Erythroblast (primary cell): ENCODE measurements around the gene CCDC57.
"Not testable (repeated sequence)": the region's sequence is repeated elsewhere in the genome, so short reads cannot be mapped to it uniquely, and the experiment has no call there.

Experiments
- DNase-seq, 2 experiments: peaks; one replicate each; lab custom pipeline; 2025; lab: John Stamatoyannopoulos, UW
- GATA1 ChIP-seq: IDR thresholded peaks from 2 replicates; pipeline ENCODE4 v1.6.1; 2011; ENCODE audit warnings: low read depth, mild to moderate bottlenecking, control low read depth, low read length, moderate library complexity
- POLR2A ChIP-seq: IDR thresholded peaks from 2 replicates; pipeline ENCODE4 v1.6.1; 2011; ENCODE audit warnings: mild to moderate bottlenecking, low read length

The CCDC57 gene

GRCh38 chr17:82180776-82181528 lies 31.7 kb downstream of the CCDC57 start:
- TF ChIP-seq GATA1 (no peak), POLR2A (no peak)
- DNase-seq = no peak

DNA sequence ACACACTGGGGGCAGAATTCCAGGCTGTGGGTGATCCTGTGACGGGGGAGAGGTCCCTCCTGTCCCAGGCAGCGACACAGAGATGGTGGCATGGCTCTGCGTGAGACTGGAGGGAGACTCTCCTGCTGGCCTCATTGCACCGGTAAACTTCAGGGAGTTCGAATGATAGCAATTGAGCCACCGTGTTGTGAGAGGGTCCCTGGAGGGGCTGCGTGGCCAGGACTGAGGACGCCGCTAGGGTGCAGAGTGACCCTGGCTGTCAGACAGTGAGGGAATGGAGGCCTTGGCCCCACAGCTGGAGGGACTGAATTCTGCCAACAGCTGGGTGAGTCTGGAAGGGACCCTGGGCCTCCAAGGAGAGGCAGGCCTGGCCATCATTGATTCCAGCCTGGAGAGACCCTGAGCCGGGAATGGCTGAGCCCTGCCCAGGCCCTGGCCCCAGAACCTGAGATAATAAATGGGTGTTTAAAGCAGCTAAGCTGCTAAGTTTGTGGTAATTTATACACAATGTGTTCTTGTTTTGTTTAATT lies 32.6 kb downstream of the CCDC57 start:
- no peak for TF ChIP-seq GATA1
- TF ChIP-seq POLR2A = no peak
- DNase-seq = no peak

- TF ChIP-seq GATA1 = no peak
- TF ChIP-seq POLR2A = no peak
Measured at GRCh38 chr17:82179412-82179811, 33.2 kb downstream of the CCDC57 start.

DNA sequence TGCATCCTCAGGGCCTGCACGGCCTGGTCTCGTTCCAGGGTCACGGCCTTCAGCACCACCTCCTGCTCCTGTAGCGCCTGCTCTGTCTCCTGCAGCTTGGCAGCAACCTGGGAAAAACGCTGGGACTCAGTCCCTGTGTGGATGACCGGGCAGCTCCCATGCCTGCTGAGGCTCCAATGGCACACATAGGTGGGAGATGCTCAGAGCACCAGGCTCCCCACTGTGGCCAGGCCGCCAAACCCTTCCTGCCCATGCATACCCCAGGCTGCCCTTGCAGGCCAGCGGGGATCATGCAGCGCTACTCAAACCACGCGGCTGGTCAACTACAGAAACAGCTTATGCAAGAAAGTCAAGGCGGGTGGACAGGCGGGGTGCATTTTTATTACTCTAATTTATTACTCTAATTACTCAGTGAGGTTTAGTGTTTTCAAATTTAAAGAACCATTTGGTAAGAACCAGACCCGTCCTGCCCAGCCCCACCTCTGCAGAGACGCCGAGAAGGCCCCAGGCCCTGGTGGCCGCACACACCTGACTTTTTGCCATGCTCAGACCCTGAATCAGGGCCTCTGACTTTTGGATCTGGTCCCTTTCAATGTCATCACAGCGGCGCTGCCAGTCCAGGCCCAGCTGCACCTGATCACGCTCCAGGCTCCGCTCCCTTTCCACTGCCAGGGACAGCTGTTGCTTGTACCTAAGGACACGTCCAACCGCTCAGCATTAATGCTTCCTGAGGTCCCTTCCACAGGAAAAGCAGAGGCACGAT lies 34.0 kb downstream of the CCDC57 start:
- TF ChIP-seq GATA1 = no peak
- TF ChIP-seq POLR2A = no peak
- DNase-seq = no peak

More at GRCh38 chr17:82179412-82179811, 33.2 kb downstream of the CCDC57 start:
- no peak for DNase-seq

GRCh38 chr17:82177761-82178498 lies 34.7 kb downstream of the CCDC57 start:
- no peak for TF ChIP-seq POLR2A
- no peak for TF ChIP-seq GATA1
- no peak for DNase-seq

DNA sequence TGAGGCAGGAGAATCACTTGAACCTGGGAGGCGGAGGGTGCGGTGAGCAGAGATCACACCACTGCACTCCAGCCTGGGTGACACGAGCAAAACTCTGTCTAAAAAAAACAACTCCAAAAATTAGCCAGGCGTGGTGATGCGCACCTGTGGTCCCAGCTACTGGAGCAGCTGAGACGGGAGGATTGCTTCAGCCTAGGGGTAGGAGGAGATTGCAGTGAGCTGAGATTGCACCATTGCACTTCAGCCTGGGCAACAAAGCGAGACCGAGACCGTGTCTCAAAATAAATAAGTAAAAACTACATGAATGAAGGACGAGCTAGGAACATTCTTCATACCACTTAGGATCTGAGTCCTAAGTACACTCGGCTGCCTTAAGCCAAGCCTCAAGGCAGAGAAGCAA lies 35.4 kb downstream of the CCDC57 start:
- no peak for DNase-seq
- TF ChIP-seq GATA1 = no peak
- TF ChIP-seq POLR2A = no peak

DNA sequence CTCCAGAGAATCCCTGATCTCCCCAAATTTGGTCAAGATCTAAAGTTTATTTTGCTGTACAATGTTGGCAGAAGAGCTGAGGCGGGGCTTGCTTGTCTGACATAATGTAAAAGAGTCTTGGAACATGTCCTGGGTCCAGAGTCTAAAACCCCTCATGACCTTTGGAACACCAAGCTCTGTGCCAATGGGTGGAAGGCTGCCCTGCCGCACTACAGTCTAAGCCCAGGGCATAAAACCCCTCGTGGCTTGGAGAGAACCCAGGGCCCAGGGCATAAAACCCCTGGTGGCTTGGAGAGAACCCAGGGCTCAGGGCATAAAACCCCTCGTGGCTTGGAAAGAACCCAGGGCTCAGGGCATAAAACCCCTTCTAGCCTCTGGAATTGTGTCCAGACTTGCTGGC lies 36.7 kb downstream of the CCDC57 start:
- DNase-seq = no peak
- no peak for TF ChIP-seq POLR2A
- no peak for TF ChIP-seq GATA1

- TF ChIP-seq GATA1 = no peak
- no peak for TF ChIP-seq POLR2A
- DNase-seq = no peak
Measured at GRCh38 chr17:82175201-82175600, 37.4 kb downstream of the CCDC57 start.

DNA sequence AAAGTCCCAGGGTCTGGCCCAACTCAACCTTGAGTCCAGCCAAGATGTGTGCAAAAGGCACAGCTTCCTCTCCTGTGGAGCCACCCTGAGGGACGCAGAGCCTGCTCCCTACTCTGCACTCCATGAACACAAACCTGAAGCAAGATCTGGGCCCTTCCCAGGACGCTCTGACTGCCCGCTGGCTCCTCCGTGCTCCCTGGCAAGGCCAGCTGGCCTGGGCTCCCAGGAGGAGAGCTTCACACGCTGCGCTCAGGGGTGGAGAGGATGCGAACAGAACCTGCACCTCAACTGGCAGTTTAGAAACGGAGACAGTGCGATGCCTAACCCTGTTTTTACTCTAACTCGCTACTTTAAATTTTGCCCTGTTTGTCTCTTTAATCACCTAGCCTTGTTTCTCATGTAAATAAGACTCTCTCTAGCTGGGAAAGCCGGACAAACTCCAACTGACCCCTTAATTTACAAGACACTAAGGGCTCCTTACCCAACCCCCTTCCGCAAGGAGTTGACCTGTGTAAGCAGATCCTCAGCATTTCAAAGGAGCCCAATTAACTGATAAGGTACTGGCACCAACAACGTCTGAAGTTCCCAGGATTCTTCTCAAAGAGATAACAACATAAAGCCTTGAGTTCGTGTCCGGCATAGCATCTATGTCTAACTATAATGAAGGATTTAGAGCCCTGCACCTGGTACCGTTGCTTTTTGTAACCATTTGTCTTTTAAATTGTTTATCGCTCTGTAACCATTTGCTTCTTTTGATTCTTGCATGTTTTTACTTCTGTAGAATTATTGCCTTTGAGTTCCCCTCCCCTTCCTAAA lies 38.4 kb downstream of the CCDC57 start:
- not testable (repeated sequence) for DNase-seq

- TF ChIP-seq GATA1 (no peak), POLR2A (no peak)
- no peak for DNase-seq
Measured at GRCh38 chr17:82173351-82174041, 39.1 kb downstream of the CCDC57 start.

- TF ChIP-seq POLR2A = no peak
- TF ChIP-seq GATA1 = no peak
- no peak for DNase-seq
Measured at GRCh38 chr17:82172486-82173160, 40.0 kb downstream of the CCDC57 start.

GRCh38 chr17:82171750-82172375 lies 40.8 kb downstream of the CCDC57 start:
- no peak for TF ChIP-seq GATA1
- no peak for TF ChIP-seq POLR2A
- no peak for DNase-seq
